ENCODE measurements around the gene UFD1. TPM values are rescaled to one million over a fixed set of nuclear protein-coding genes. Genes with fewer than 3 reads are reported as not detected.

The UFD1 gene, protein sequence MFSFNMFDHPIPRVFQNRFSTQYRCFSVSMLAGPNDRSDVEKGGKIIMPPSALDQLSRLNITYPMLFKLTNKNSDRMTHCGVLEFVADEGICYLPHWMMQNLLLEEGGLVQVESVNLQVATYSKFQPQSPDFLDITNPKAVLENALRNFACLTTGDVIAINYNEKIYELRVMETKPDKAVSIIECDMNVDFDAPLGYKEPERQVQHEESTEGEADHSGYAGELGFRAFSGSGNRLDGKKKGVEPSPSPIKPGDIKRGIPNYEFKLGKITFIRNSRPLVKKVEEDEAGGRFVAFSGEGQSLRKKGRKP
- total RNA-seq = 40.6 and 90.3 TPM in 2 replicates

DNA sequence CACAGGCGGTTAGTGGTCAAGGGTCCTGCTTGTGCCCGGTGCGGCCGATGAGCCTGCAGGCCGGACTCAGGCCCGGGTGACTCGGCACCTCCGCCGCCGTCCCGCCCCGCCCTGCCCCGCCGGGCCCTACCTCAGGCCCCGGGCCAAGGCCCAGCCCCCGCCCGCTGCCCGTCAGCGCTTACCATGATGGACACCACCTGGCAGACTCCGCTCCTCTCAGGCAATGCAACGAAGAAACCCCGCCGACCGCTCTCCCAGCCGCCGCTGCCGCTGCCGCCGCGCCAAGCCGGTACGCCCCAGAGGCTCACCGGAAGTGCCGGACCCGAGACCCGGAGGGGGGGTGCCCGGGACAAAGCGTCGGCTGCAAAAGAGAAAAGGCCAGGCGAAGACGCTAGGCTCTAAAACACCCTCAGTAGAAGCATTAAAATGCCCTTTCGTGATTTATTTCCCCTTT lies at the start of gene UFD1:
Gene UFD1 (minus strand): TSS at position 293 of the 454 bp plus-strand sequence. CDS start 108 bp downstream, at position 185.

DNA sequence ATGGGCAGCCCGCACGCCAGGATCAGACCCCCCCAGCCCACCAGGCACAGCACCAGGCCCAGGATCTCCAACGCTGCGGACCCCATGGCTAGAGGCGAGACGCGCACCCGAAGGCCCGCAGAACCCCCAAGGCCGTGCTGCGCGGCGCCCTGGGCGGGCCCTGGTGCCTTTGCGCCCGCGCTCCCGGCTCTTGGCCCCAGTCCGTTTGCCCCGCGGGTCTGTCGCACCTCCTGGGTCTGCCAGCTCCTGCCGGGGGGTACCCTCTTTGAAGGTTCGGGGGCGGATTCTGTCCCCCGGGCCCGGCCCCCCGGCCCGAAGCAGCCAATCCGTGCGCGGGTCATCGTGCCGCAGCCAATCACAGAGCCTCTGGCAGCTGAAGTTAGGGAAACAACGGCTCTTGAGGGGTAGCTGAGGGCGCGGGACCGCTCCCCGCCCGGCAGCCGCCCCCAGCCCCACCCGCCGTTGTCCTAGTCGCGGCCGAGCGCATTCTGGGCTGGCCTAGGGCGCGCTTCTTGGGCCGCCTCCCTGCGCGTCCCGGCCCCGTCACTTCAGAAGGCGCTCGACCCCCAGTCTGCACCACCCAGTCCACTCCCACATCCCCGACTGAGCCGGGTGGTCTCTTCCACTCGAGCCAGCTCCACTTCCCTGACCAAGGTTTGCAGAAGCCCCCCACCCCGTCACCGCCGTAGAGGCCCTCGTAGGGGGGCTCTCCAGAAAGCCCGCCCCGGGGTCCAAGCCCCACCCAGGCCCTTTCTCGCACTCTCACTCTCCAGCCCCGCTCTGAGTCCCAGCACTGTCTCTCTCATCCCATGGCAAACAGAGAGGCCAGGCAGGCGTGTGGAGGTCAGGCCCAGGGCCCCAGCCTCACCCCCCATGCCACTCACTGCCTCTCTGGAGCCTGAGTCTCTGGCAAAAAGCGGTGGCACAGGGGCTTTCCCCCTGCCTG lies 45.5 kb upstream of the UFD1 start, which contains the start of gene CLDN5:
Gene CLDN5 (minus strand): TSS at position 241 of the 946 bp plus-strand sequence. CDS start 155 bp downstream, at position 86.

DNA sequence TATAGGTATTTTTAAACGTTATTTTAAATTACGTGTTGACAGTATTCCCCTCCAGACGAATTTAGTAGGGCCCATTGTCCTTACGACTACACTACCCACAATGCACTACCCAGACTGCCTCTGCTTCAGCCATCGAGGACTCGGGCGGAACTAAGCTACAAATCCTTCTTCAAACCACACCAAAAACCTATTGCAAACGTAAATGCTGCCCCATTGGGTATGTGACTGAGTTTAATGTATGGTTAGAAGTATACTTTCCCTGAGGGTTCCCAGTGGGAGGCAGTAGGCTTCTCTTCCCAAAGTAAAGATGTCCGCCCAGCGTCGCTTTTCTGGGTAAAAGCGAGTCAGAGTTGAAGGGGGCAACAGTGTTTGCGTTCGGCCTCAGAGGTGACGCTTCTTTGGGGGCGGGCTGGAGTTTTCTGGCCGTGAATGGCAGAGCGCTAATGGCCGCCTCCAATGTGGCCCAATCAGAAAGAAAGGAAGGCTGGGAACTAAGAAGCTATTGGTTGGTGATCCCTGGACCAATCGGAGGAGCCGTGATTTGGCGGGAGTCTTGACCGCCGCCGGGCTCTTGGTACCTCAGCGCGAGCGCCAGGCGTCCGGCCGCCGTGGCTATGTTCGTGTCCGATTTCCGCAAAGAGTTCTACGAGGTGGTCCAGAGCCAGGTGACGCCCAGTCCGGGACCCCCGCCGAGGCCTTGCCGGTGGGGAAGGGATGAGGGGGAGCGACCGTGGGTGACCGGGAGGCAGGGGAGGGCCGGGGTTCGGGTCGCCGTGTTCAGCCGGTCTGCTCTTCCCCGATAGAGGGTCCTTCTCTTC lies 571 bp upstream of the UFD1 start, which contains the start of gene CDC45:
Gene CDC45 (plus strand): TSS at position 566 of the 818 bp plus-strand sequence. CDS start 49 bp downstream, at position 615.

DNA sequence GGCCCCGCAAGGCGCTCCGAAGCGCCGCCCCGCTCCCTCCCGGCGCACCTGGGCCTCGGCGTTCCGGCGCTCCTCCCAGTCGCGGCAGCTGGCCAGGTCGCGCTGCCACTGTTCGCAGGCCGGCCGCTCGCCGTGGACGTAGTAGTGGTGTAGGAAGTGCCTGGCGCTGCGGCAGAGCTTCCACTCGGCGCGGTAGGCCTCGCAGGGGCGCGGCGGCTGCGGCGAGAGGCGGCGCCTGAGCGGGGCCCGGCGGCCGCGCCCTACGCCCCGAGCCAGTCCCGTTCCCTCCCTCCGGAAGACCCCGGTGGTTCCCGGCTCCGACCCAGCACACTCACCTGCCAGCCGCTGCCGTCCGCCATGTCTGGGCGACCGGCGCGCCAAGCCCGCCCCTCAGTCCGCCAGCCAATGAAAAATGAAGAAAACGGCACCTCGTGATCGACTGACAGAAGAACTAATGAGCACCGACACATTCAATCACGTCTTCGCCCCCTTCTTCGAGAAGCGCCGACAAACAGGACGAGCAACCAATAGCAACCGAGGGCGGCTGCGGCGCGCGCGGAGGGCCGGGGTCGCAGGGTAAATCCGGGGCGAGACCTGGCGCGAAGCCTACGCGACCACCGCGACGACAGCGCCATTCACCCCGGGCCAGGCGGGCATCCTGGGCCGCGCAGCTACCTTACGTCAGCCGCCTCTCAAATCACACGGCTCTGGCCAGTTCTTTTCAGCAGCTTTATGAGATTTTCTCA lies 31.5 kb downstream of the UFD1 start, which contains the start of gene C22orf39:
Gene C22orf39 (minus strand): TSS at position 382 of the 746 bp plus-strand sequence. CDS start 23 bp downstream, at position 359.

DNA sequence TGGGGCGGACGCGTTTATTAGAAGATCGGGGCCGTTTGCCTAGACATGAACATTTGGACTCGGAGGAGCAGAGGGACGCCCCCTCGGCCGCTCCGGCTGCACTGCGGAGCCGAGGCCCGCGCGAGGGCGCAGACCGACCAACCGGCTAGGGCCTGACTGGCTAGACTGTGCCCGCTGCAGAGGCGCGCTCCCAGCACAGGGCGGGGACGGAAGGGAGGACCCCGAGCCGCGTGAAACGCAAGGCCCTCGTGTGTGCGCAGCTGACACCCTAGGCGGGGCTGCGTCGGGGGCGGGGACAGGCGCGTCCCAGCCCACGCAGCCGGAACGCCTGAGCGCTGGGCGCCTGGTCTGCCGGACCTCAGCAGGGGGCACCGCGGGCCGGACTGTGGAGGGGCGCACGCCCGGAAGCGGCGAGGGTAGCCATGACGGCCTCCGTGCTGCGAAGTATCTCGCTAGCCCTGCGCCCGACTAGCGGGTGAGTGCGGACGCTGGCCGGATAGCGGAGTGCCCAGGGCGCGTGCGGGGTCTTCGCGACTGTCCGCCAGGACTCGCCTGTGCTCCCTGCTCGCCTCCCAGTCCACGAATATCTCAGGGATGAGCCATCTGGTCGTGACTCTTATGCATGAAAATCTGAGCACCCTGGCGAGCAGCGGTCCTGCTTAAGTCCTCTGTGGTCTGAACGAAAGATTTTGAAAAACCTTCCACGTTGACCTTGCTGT lies 46.7 kb downstream of the UFD1 start, which contains the start of gene MRPL40:
Gene MRPL40 (plus strand): TSS at position 413 of the 719 bp plus-strand sequence. CDS start 10 bp downstream, at position 423.

DNA sequence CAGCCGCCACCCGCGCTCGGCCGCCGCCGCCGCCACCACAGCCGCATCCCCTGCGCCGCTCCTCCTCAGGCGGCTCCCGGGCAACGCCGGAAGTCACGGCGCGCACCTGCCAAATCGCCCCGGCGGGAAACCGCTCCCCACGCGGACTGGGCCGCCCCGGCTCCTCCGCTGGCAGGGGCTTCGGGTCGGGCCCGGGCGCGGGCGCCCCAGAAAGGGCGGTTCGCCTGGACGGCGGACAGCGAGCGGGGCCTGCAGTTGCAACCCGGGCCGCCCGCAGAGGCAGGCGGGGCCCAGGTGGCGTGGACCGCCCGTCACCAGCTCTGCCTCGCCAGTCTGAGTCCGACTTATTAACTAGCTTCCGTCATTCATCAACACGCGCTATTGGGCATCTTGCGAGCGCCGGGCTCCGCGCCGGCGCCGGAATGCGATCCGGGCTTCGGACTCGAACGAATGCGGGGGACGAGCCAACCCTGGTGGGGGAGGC lies 47.3 kb downstream of the UFD1 start, which contains the start of gene HIRA:
Gene HIRA (minus strand): TSS at position 85 of the 484 bp plus-strand sequence. CDS start 257 bp downstream, outside the sequence.

Other genes starting within 250 kb of the UFD1 start
- 10.2 and 15.2 TPM in 2 replicates for gene CLTCL1, start 187.5 kb downstream of the UFD1 start, total RNA-seq
- 13.5 and 21.3 TPM in 2 replicates for gene HIRA, start 47.5 kb downstream of the UFD1 start, total RNA-seq
- 30.4 and 42.6 TPM in 2 replicates for gene MRPL40, start 46.6 kb downstream of the UFD1 start, total RNA-seq
- gene C22orf39, start 31.5 kb downstream of the UFD1 start, total RNA-seq = 13.2 and 14.8 TPM in 2 replicates
- gene CDC45, start 727 bp upstream of the UFD1 start, total RNA-seq = 2.3 and 38.7 TPM in 2 replicates
- 2.5 and 2.8 TPM in 2 replicates for gene CLDN5, start 45.2 kb upstream of the UFD1 start, total RNA-seq
- 12.1 and 39.2 TPM in 2 replicates for gene SEPTIN5, start 235.3 kb upstream of the UFD1 start, total RNA-seq
- gene GP1BB, start 244.3 kb upstream of the UFD1 start, total RNA-seq = 0.77 and 2.5 TPM in 2 replicates